PC-3 (cell line): Measurements from ENCODE around the gene YWHAQ.

Experiments
- EZH2 ChIP-seq: fragments of 300-600 bp; sonication (generic); IDR thresholded peaks from one replicate; pipeline ENCODE4 v1.6.1; 2017; ENCODE audit warnings: antibody characterized with exemption, mild to moderate bottlenecking, low read length; ENCODE audit not compliant: unreplicated experiment
- EZH2phosphoT487 ChIP-seq: fragments of 300-600 bp; sonication (generic); IDR thresholded peaks from 2 replicates; pipeline ENCODE4 v1.6.1; 2018; ENCODE audit warnings: mild to moderate bottlenecking, antibody characterized with exemption, low read length, borderline replicate concordance
- TF ChIP-seq, protein P1 (sequence below): fragments of 300-600 bp; sonication (generic); conservative IDR thresholded peaks from 2 replicates; pipeline ENCODE4 v1.5.1; 2017; ENCODE audit warnings: antibody characterized with exemption, low read depth, mild to moderate bottlenecking, low read length

GRCh38 chr2:9674891-9675414, 44.2 kb upstream of the YWHAQ start:
- TF ChIP-seq, protein P1, sequence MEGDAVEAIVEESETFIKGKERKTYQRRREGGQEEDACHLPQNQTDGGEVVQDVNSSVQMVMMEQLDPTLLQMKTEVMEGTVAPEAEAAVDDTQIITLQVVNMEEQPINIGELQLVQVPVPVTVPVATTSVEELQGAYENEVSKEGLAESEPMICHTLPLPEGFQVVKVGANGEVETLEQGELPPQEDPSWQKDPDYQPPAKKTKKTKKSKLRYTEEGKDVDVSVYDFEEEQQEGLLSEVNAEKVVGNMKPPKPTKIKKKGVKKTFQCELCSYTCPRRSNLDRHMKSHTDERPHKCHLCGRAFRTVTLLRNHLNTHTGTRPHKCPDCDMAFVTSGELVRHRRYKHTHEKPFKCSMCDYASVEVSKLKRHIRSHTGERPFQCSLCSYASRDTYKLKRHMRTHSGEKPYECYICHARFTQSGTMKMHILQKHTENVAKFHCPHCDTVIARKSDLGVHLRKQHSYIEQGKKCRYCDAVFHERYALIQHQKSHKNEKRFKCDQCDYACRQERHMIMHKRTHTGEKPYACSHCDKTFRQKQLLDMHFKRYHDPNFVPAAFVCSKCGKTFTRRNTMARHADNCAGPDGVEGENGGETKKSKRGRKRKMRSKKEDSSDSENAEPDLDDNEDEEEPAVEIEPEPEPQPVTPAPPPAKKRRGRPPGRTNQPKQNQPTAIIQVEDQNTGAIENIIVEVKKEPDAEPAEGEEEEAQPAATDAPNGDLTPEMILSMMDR: no peak
- TF ChIP-seq EZH2 (no peak), EZH2phosphoT487 (no peak)
